GM12872 (cell line): ENCODE data around the gene CTNNA2.

Experiments
- TF ChIP-seq, protein P1 (sequence below): IDR thresholded peaks from 3 replicates; pipeline ENCODE4 v1.5.1; 2011; ENCODE audit warnings: low read depth, mild to moderate bottlenecking, low read length, moderate library complexity; ENCODE audit not compliant: insufficient read depth

CTNNA2 gene

DNA sequence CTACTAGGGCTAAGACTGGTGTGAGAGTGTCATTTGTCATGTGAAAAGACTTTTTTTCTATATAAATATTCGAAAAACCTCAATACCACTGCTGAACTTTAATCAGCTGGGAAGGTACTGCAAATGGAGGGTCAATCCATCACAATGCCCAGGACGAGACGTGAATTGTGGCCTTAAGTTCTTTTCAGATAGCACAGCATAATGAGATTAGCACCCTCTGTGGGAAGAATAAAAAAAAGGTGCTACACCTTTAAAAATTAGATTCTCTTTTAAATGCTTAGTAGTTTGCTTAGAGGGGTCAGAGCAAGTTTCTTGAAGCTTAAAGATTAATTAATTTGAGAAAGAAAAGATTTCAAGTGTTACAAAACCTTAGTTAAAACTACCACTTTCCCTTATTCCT is 786.1 kb downstream of the CTNNA2 start:
- TF ChIP-seq, protein P1, sequence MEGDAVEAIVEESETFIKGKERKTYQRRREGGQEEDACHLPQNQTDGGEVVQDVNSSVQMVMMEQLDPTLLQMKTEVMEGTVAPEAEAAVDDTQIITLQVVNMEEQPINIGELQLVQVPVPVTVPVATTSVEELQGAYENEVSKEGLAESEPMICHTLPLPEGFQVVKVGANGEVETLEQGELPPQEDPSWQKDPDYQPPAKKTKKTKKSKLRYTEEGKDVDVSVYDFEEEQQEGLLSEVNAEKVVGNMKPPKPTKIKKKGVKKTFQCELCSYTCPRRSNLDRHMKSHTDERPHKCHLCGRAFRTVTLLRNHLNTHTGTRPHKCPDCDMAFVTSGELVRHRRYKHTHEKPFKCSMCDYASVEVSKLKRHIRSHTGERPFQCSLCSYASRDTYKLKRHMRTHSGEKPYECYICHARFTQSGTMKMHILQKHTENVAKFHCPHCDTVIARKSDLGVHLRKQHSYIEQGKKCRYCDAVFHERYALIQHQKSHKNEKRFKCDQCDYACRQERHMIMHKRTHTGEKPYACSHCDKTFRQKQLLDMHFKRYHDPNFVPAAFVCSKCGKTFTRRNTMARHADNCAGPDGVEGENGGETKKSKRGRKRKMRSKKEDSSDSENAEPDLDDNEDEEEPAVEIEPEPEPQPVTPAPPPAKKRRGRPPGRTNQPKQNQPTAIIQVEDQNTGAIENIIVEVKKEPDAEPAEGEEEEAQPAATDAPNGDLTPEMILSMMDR = no peak

DNA sequence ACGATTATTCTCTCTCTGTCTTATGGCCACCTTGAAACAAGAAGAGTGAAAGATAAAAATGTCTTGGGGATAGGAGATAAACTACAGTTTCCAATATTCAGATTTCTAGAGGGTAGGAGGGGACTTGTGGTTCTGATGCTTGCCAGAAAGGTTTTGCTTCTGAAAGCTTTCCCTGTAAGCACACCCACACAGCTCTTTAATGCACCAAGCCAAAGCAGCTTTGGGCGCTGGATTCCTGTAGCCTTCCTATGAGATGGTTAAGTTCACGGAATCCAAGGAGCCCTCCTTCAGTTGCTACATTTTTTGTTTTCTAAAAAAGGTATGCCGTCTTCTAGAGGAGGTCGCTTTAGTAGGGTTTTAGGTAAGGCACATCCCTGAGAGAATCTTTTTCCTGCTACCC is 786.8 kb downstream of the CTNNA2 start:
- TF ChIP-seq, protein P1 = no peak

DNA sequence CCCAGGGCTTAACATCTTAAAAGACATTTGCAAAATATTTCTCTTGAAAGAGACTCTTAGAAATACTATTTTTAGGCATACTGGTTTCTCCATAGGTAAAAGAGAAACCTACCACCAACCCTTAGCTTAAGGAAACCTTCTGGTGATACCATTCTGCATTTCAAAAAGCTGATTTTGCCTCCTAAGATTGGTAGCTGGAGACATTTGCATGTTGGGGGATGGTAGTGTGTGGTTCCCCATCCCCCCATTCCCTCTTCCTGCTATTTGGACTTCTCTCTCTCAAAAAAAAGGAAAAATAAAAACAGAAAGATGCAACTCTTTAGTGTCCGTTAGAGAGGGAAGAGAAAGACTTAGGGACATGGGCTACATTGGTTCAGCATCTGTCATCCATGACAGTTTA is 787.5 kb downstream of the CTNNA2 start:
- TF ChIP-seq, protein P1 = no peak

DNA sequence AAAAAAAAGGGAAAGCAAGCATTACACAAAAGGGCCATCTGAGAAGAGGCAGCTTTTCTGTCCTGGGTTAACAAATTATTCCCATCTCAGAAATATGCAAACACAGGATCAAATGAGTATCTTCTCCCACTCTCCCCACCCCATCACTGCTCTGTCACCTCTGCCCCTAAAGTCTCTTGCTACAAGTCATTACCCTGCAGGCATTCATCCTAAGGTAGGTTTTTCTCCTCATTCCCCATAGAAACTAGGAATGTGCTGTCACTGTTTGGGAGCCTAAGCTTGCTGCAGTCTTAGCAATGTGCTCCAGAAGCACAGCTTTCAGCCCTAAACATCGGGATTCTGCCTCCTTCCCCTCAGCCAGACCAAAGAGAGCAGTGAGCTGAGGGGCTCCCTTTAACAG is 788.1 kb downstream of the CTNNA2 start:
- TF ChIP-seq, protein P1 = no peak

DNA sequence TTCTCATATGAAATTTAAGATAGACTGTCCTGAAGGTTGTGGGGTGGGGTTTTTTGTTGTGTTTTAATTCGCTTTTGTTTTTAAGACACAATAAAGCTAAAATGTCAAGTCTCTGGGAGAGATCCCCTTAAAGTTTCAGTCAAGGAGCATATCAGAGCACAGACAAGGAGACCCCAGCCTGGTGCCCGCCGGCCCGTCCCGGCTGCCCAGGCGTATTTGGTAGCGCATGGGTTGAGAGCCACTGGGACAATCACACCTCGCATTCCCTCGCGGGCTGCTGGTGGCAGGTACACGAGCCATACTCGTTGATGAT is 789.1 kb downstream of the CTNNA2 start:
- TF ChIP-seq, protein P1 = no peak

DNA sequence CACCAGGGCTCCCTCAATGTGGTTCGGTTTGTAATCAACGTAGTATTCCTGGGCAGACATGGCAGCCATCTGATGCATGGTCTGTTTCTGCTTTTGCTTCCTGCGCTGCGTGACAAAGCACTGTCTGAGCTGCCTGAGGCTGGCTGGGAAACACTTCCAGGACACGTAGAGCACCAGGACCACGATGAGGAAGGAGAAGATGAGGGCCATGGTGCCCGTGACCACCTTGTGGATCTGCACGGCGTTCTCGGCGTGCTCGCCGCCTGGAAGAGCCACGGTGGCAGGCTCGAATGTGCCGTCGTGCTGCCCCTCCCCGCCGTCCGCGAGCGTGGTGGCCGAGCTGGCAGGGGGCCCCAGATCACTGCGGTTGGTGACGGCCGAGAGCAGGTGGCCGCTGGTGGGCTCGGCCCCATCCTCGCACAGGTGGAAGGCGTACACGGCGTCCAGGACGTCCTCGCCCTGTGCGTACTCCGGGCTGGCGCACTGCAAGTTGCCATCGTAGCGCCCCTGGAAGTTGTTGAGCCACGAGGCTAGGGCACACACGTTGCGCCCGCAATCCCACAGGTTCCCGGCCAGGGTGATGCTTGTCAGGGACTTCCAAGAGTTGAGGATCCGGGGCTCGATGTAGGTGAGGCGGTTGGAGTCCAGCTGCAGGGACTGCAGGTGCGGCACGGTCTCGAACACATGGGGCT is 789.6 kb downstream of the CTNNA2 start:
- TF ChIP-seq, protein P1 = no peak

DNA sequence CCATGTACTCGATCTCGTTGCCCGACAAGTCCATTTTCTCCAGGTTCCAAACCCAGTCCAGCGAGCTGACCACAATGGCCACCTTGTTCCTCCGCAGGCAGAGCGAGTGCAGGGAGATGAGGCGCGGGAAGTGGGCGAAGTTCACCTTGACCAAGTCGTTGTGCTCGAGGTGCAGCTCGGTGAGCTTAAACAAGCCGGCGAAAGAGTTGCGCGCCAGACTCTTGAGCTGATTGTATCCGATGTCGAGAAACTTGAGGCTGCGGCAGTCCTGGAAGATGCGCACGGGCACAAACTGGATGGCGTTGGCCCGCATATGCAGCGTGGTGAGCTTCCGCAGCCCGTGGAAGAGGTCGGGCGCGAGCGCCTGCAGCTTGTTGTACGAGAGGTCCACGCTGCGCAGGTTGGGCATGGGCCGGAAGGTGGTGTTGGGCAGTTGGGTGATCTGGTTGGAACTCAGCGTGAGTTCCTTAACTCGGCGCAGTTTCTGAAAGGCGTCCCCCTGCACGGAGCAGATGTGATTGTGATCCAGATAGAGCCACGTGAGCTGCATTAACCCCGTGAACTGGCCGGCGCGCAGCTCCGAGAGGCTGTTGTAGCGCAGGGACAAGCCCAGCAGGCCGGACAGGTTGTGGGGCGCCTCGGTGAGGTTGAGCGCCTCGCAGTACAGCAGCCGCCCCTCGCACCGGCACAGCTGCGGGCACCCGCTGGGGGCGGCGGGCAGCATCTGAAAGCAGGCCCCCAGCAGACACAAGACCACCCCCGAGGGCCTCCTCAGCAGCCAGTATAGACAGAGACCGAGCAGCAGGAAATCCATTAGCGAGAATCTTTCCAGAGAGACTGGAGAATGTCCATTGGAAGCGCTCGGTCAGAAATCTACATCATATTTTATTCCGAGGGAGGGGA is 790.4 kb downstream of the CTNNA2 start:
- TF ChIP-seq, protein P1 = no peak
